Immature natural killer cell (primary cell): ENCODE measurements around the gene AIRE. TPM values are rescaled to one million over a fixed set of nuclear protein-coding genes. Genes with fewer than 3 reads are reported as not detected.
"Not testable (repeated sequence)": the region's sequence is repeated elsewhere in the genome, so short reads cannot be mapped to it uniquely, and the experiment has no call there.

Source experiments
- DNase-seq, 3 donors: peaks; one replicate each; pipeline ENCODE4 v3.0.0; 2022; ENCODE audit warnings: mixed read lengths in 1 of 3
- H3K27ac Mint-ChIP-seq, 6 donors: one replicate each; pipeline ENCODE4 v1.8.0; 2020; ENCODE audit warnings: mixed read lengths in 6 of 6, mild to moderate bottlenecking in 5 of 6, inconsistent platforms in 4 of 6, moderate library complexity in 3 of 6
- H3K27me3 Mint-ChIP-seq, 3 donors: one replicate each; pipeline ENCODE4 v1.8.0; 2020 to 2021; ENCODE audit warnings: low read depth in 3 of 3, mild to moderate bottlenecking in 3 of 3, mixed read lengths in 3 of 3, moderate library complexity in 3 of 3, inconsistent platforms in 1 of 3
- H3K36me3 Mint-ChIP-seq, 3 donors: one replicate each; pipeline ENCODE4 v1.8.0; 2020; ENCODE audit warnings: mixed read lengths in 3 of 3, inconsistent platforms in 2 of 3, mild to moderate bottlenecking in 2 of 3
- H3K4me1 Mint-ChIP-seq, 2 donors: one replicate each; pipeline ENCODE4 v1.8.0; 2020; ENCODE audit warnings: inconsistent platforms in 2 of 2, mild to moderate bottlenecking in 2 of 2, mixed read lengths in 2 of 2, moderate library complexity in 1 of 2
- H3K4me3 Mint-ChIP-seq, 5 donors: one replicate each; pipeline ENCODE4 v1.8.0; 2020; ENCODE audit warnings: mild to moderate bottlenecking in 5 of 5, mixed read lengths in 5 of 5, inconsistent platforms in 3 of 5, moderate library complexity in 3 of 5
- H3K9me3 Mint-ChIP-seq, 6 donors: one replicate each; pipeline ENCODE4 v1.8.0; 2020; ENCODE audit warnings: mild to moderate bottlenecking in 6 of 6, mixed read lengths in 6 of 6, inconsistent platforms in 4 of 6, moderate library complexity in 3 of 6
- polyA plus RNA-seq, 3 donors: library from polyadenylated mRNA; unstranded; fragments of 300-500 nt; fragmentation: Illumina TruSeq; gene quantifications; one replicate each; pipeline ENCODE4 v1.2.3, GENCODE V29; 2021

AIRE gene
- polyA plus RNA-seq, 3 donors from 2014 or later, result not detected

DNA sequence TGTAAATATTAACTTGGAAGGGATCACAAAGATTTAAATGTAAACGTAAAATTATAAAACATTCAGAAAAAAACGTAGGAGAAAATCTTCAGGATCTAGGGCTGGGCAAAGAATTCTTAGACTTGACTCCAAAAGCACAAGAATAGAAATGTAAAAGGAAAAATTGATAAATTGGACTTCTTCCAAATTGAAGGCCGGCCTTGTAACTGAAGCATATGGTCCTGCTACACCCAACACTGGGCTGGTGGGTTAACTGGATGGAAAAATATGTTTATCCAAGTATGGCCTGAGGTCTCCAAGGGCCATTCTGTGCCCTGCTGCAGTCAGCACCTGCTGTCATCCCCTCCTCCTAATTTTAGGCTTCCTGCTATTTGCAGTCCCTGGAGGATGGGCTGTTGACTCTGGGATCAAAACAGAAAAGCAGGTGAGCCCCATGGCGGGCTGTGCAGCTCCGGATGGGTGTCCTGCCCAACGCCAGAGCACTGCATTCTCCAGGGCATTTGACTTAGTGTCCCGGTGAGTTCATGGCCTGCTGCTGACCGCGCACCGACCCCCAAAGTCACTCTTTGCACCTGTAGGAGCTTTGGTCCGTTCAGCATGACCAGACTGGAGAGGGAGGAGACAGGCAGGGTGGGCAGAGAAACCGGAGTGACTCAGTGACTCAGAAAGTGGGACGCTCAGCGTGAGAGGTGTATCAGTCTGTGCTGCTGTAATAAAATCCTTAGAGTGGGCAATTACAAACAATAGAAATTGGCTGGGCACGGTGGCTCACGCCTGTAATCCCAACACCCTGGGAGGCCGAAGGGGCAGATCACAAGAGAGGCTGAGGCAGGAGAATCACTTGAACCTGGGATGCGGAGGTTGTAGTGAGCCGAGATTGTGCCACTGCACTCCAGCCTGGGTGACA is 6.1 kb upstream of the AIRE start:
- H3K4me1 Mint-ChIP-seq, result no peaks in the 10 kb centered on the region
- H3K27ac Mint-ChIP-seq, result no peak overlapping the region
- no peaks in the 10 kb centered on the region for H3K36me3 Mint-ChIP-seq
- no peak overlapping the region for H3K4me3 Mint-ChIP-seq
- H3K9me3 Mint-ChIP-seq, result no peaks in the 10 kb centered on the region
- DNase-seq, result no peak
- peaks cover 3 to 8% (median 3%) of the 10 kb centered on the region in 3 donors for H3K27me3 Mint-ChIP-seq

DNA sequence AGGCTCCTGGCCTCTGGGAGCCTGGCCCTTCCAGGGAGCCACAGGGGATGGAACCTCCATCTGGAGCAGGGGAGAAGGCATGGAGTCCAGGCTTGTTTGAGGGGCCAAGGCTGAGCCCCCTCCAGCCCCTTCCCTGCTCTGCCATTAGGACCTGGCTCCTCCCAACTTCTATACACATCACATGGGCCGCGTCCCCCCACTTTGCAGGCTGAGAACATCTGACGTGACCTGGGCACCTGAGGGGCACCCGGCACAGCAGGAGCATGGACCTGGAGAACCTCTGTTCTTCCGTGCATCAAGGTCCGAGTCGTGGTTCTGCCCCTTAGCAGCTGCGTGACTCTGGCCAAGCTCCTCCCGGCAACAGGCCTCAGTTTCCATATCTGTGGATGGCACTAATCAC is 3.9 kb upstream of the AIRE start:
- no peak overlapping the region for H3K4me3 Mint-ChIP-seq
- no peaks in the 10 kb centered on the region for H3K4me1 Mint-ChIP-seq
- DNase-seq, result no peak
- H3K27me3 Mint-ChIP-seq, result peaks cover 3 to 6% (median 3%) of the 10 kb centered on the region in 3 donors
- H3K36me3 Mint-ChIP-seq, result no peaks in the 10 kb centered on the region
- H3K27ac Mint-ChIP-seq, result no peak overlapping the region
- H3K9me3 Mint-ChIP-seq, result no peaks in the 10 kb centered on the region

DNA sequence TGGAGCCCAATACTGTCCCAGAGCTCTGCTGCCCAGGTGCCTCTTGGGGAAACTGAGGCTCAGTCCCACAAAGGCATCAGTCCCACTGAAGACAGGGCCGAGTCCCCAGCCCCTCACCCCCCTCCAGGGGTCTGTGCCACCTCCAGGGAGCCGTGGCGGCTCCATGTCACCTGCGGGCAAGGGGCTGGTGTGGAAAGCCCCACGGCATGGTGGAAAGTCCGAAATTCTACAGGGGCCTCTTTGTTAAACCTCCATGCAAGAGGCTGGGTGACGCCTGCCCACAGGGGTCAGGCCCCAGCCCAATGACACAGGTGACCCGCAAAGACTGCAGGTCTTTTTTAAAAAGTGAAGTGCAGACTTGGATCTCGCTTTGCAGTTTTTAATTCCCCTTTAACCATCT is 3.3 kb upstream of the AIRE start:
- Mint-ChIP-seq H3K27ac (no peak overlapping the region), H3K4me3 (no peak overlapping the region), H3K27me3 (peaks cover 3 to 6% (median 3%) of the 10 kb centered on the region in 3 donors), H3K4me1 (no peaks in the 10 kb centered on the region), H3K9me3 (no peaks in the 10 kb centered on the region), H3K36me3 (no peaks in the 10 kb centered on the region)
- no peak for DNase-seq

DNA sequence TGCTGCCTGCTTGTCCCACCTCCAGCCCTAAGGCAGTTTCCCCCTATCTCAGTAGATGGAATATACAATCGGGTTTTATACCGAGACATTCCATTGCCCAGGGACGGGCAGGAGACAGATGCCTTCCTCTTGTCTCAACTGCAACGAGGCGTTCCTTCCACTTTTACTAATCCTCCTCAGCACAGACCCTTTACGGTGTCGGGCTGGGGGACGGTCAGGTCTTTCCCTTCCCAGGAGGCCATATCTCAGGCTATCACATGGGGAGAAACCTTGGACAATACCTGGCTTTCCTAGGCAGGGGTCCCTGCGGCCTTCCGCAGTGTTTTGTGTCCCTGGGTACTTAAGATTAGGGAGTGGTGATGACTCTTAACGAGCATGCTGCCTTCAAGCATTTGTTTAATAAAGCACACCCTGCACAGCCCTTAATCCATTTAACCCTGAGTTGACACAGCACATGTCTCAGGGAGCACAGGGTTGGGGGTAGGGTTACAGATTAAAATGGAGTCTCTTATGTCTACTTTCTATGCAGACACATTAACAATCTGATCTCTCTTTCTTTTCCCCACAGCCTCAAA is 2.4 kb upstream of the AIRE start:
- not testable (repeated sequence) for H3K9me3 Mint-ChIP-seq, H3K27me3 Mint-ChIP-seq, DNase-seq, H3K4me3 Mint-ChIP-seq, H3K27ac Mint-ChIP-seq, H3K4me1 Mint-ChIP-seq, H3K36me3 Mint-ChIP-seq

DNA sequence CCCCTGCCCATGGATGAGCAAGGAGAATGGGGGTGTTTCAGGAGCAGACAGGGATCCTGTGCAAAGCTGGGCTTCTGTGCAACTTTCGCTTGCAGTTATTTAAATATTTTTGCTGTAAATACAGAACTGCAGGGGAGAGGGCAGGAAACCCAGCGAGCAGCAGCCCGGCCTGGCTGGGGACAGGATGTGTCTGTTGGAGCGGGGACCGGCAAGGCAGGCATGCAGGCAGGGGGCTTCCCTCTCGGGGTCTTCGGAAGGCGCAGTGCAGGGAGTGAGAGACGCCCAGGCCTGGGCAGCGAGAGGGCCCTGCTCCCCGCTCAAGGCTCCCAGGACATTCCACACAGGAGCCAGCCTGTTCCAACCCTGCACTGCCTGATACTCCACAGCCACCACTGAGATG is 1.7 kb upstream of the AIRE start:
- DNase-seq, result no peak
- Mint-ChIP-seq H3K4me1 (no peaks in the 10 kb centered on the region), H3K27ac (no peak overlapping the region), H3K36me3 (no peaks in the 10 kb centered on the region), H3K27me3 (peaks cover 3 to 4% (median 3%) of the 10 kb centered on the region in 3 donors), H3K4me3 (no peak overlapping the region), H3K9me3 (no peaks in the 10 kb centered on the region)

DNA sequence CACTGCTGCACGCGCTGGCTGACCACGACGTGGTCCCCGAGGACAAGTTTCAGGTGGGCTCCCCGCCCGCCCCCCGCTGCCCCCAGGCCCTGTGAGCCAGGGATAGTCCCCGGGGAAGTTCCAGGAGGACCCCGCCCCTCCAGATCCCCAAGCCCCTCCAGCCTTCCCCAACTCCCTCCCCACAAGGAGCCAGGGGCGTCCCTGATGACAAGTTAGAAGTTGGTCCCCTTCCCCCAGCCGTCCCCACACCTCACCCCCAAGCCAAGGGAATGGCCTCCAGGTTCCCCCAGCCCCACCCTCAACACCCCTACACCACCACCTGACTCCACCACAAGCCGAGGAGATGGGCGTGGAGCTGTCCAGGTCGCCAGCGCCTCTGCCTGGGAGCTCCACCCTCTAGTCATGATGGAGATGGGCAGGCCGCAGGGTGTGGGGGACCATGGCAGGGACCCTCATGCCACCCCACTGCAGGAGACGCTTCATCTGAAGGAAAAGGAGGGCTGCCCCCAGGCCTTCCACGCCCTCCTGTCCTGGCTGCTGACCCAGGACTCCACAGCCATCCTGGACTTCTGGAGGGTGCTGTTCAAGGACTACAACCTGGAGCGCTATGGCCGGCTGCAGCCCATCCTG is 525 bp downstream of the AIRE start:
- DNase-seq, result no peak
- no peak overlapping the region for H3K27ac Mint-ChIP-seq
- no peak overlapping the region for H3K4me3 Mint-ChIP-seq
- H3K9me3 Mint-ChIP-seq, result peaks cover 0 to 1% (median 0%) of the 10 kb centered on the region in 6 donors
- no peaks in the 10 kb centered on the region for H3K4me1 Mint-ChIP-seq
- H3K36me3 Mint-ChIP-seq, result no peaks in the 10 kb centered on the region
- peaks cover 0 to 6% (median 3%) of the 10 kb centered on the region in 3 donors for H3K27me3 Mint-ChIP-seq

DNA sequence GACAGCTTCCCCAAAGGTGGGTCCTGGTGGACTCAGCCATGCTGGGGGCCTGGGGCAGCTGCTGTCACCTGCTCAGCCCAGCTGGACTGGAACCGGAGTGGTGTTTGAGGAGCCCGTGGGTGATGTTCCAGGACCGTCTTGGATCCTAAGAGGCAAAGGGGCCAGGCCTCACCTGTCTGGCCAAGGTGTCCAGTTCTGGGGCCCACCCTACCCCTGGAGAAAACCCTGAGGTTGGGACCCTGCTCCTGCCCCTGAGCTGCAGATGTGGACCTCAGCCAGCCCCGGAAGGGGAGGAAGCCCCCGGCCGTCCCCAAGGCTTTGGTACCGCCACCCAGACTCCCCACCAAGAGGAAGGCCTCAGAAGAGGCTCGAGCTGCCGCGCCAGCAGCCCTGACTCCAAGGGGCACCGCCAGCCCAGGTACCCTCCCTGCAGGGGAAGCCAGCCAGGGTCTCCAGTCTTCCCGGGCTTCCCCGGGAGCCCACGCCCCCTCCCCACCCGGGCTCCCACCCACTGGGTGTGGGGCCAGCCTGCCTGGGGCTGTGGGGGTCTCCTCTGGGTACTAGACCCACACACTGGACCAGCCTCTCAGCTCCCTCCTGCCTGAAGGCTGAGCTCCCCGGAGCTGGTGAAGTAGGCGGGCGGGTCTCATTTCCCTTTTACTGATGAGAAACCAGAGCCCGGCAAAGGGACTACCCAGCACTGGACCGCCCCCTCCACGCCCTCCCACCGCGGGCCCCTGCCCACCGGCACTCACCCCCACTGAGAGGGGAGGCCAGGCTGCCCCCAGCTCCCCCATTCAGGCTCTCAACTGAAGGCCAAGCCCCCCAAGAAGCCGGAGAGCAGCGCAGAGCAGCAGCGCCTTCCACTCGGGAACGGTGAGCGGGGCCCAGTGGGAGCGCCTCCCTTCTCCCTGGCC is 1.3 kb downstream of the AIRE start:
- H3K4me3 Mint-ChIP-seq, result no peak overlapping the region

DNA sequence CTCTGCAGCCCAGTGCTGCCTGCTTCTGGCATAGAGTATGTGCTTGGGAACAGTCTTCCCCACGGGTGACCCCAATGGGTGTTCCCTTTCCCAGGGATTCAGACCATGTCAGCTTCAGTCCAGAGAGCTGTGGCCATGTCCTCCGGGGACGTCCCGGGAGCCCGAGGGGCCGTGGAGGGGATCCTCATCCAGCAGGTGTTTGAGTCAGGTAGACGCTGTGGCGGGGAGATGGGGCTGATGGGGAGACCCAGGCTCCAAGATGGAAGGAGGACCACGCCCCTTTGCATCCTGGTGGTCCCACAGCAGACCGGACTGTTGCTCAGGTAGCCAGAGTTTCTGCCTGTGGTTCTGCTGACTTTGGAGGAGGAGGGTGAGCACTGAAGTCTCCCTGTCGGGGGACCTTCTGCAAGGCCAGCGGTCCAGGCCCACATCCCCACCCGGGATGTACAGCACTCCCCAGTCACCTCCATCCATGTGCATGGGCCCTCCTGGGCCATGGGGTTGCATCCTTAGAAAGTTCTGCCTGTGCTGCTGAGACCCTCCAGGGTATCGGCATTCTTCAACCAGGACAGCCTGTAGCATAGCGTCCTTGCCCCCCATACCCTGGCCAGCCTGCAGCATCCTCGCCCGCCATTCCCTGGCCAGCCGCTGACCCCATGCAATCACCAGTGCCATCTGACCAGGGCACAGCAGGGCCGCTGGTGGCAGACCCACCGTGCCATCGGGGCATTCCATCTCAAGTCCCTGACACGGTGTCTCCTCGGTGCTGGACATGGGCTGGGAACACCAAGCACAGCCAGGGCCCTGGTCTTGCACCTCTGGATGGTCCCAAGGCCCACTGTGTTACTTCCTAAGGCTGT is 2.8 kb downstream of the AIRE start:
- peaks cover 0 to 9% (median 0%) of the 10 kb centered on the region in 3 donors for H3K27me3 Mint-ChIP-seq
- H3K36me3 Mint-ChIP-seq, result no peaks in the 10 kb centered on the region
- peaks cover 0 to 1% (median 0%) of the 10 kb centered on the region in 6 donors for H3K9me3 Mint-ChIP-seq
- peak overlapping the region in 1 of 6 donors; percentile 56 for H3K27ac Mint-ChIP-seq
- H3K4me3 Mint-ChIP-seq, result no peak overlapping the region
- no peaks in the 10 kb centered on the region for H3K4me1 Mint-ChIP-seq
- no peak for DNase-seq

More for the DNA sequence above, 1.3 kb downstream of the AIRE start:
- no peak overlapping the region for H3K27ac Mint-ChIP-seq
- peaks cover 0 to 9% (median 2%) of the 10 kb centered on the region in 3 donors for H3K27me3 Mint-ChIP-seq
- no peak for DNase-seq
- no peaks in the 10 kb centered on the region for H3K4me1 Mint-ChIP-seq
- H3K36me3 Mint-ChIP-seq, result no peaks in the 10 kb centered on the region
- H3K9me3 Mint-ChIP-seq, result peaks cover 0 to 1% (median 0%) of the 10 kb centered on the region in 6 donors

DNA sequence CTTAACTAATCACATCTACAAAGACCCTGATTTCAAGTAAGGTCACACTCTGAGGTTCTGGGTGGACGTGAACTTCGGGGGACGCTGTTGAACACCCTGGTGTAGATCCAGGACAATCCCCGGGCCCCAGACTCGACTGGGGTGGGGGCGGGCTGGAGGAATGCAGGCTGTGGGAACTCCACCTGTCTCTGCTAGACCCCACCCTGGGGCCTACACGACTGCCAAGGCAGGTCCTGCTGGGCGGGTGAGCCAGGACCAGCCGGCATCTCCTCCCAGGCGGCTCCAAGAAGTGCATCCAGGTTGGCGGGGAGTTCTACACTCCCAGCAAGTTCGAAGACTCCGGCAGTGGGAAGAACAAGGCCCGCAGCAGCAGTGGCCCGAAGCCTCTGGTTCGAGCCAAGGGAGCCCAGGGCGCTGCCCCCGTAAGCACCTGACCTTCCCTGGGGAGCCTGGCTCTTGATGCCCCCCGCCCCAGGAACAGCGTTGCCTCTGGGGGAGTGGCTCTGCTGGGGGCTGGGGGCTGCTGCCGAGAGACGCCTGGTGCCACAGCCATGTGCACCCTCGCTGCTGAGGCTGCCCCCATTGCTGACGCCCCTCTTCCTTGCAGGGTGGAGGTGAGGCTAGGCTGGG is 3.8 kb downstream of the AIRE start:
- H3K4me3 Mint-ChIP-seq, result no peak overlapping the region
- H3K27ac Mint-ChIP-seq, result no peak overlapping the region
- H3K36me3 Mint-ChIP-seq, result no peaks in the 10 kb centered on the region
- H3K27me3 Mint-ChIP-seq, result peaks cover 0 to 9% (median 0%) of the 10 kb centered on the region in 3 donors
- no peaks in the 10 kb centered on the region for H3K4me1 Mint-ChIP-seq
- peaks cover 0 to 1% (median 0%) of the 10 kb centered on the region in 6 donors for H3K9me3 Mint-ChIP-seq
- DNase-seq, result no peak

DNA sequence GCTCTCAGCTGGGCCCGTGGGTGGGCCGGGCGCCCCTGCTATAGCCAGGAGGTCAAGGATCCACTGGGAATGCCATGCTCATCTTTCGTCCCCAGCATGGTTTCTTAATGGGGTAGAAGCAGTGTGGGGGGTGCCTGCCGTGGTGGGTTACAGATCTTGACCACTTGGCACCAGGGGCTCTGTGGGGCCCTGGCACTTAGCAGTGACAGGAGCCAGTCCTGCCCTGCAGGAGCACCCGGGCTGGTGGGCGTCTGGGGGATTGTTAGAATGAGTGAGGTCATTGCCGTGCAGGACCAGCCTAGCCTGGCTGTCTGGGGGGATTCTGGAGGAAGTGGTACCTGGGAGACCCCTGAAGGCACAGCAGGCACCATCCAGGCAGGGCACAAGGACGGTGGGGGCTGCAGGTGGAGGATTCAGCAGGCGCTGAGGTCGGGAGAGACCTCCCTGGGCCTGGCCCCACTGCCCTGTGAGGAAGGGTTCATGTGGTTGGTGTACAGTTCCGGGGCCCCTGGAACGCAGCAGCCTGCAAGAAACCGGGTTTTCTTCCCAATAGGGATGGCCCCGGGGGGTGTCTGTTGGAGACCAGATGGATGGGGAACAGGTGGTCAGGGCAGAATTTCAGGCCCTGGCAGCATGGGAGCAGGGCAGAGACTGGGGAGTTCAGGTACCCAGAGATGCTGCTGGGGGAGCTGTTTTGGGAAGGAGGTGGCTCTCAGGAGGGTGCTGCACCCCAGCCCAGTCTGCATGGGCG is 4.8 kb downstream of the AIRE start:
- H3K27me3 Mint-ChIP-seq, result peaks cover 0 to 9% (median 0%) of the 10 kb centered on the region in 3 donors
- peaks cover 0 to 1% (median 0%) of the 10 kb centered on the region in 6 donors for H3K9me3 Mint-ChIP-seq
- H3K4me1 Mint-ChIP-seq, result no peaks in the 10 kb centered on the region
- H3K4me3 Mint-ChIP-seq, result no peak overlapping the region
- H3K36me3 Mint-ChIP-seq, result no peaks in the 10 kb centered on the region
- DNase-seq, result no peak
- no peak overlapping the region for H3K27ac Mint-ChIP-seq

DNA sequence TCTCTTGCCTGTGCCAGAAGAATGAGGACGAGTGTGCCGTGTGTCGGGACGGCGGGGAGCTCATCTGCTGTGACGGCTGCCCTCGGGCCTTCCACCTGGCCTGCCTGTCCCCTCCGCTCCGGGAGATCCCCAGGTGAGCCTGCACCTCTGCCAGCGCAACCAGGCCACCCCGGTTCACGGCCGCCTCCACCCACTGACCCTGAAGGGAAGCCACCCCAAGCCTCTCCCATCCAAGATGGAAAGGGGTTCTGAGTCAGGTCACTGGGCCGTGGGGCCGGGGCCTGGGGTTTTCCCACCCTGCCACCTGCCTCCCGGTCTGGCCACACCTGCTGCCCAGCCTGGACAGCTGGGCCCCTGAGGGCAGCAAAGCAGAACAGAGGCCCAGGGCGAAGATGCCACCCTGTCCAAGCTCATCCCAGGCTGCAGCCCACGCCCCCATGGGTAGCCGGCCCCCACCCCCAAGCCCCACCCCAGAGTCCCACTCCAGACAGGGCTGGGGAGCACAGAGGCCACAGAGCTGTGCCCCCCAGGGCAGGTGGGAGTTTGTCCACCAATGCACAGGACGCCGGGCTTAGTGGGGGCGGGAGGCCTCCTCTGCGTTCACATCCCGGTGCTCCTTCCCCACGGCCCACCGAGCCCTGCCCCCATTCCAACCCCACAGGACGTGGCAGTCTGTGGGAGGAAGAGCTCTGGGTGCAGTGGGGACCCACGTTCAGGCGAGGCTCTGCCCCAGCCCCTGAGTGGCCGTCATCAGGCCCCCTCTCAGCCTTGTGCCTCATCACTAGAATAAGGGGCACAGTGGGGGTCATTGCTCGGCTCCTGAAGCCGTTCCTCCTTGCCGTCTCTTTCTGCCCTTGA is 5.6 kb downstream of the AIRE start:
- H3K36me3 Mint-ChIP-seq, result no peaks in the 10 kb centered on the region
- H3K27me3 Mint-ChIP-seq, result peaks cover 0 to 9% (median 0%) of the 10 kb centered on the region in 3 donors
- H3K27ac Mint-ChIP-seq, result no peak overlapping the region
- H3K9me3 Mint-ChIP-seq, result peaks cover 0 to 1% (median 0%) of the 10 kb centered on the region in 6 donors
- DNase-seq, result no peak
- no peak overlapping the region for H3K4me3 Mint-ChIP-seq
- no peaks in the 10 kb centered on the region for H3K4me1 Mint-ChIP-seq
